ENCODE measurements around the gene PKHD1. TPM values are rescaled to one million over a fixed set of nuclear protein-coding genes. Genes with fewer than 3 reads are reported as not detected.
"Not testable (repeated sequence)": the region's sequence is repeated elsewhere in the genome, so short reads cannot be mapped to it uniquely, and the experiment has no call there.

PKHD1 gene
- total RNA-seq, 1 donor from 2014 or later = 67.1 TPM

GRCh38 chr6:51989789-51990188, 97.6 kb downstream of the PKHD1 start:
- no peak for DNase-seq (ENCODE audit: low read depth)

- DNase-seq (ENCODE audit: low read depth) = no peak
Measured at GRCh38 chr6:51986864-51987263, 100.5 kb downstream of the PKHD1 start.

- DNase-seq (ENCODE audit: low read depth) = no peak
Measured at GRCh38 chr6:51983564-51983963, 103.8 kb downstream of the PKHD1 start.

- not testable (repeated sequence) for DNase-seq (ENCODE audit: low read depth)
Measured at GRCh38 chr6:51982695-51983094, 104.7 kb downstream of the PKHD1 start.

- no peak for DNase-seq (ENCODE audit: low read depth)
Measured at GRCh38 chr6:51976374-51976773, 111.0 kb downstream of the PKHD1 start.

- DNase-seq (ENCODE audit: low read depth) = peak; percentile 6
Measured at GRCh38 chr6:51972659-51973058, 114.8 kb downstream of the PKHD1 start.

- DNase-seq (ENCODE audit: low read depth) = no peak
Measured at GRCh38 chr6:51968265-51968664, 119.1 kb downstream of the PKHD1 start.

- no peak for DNase-seq (ENCODE audit: low read depth)
Measured at GRCh38 chr6:51965222-51965801, 122.1 kb downstream of the PKHD1 start.

GRCh38 chr6:51963980-51964379, 123.4 kb downstream of the PKHD1 start:
- peak; percentile 11 for DNase-seq (ENCODE audit: low read depth)

GRCh38 chr6:51962354-51962753, 125.1 kb downstream of the PKHD1 start:
- no peak for DNase-seq (ENCODE audit: low read depth)

GRCh38 chr6:51960419-51960818, 127.0 kb downstream of the PKHD1 start:
- DNase-seq (ENCODE audit: low read depth) = no peak

GRCh38 chr6:51959744-51960383, 127.5 kb downstream of the PKHD1 start:
- DNase-seq (ENCODE audit: low read depth) = peak; percentile 71

GRCh38 chr6:51954681-51955080, 132.7 kb downstream of the PKHD1 start:
- DNase-seq (ENCODE audit: low read depth) = peak; percentile 22

- DNase-seq (ENCODE audit: low read depth) = no peak
Measured at GRCh38 chr6:51953246-51953645, 134.2 kb downstream of the PKHD1 start.

GRCh38 chr6:51951924-51952323, 135.5 kb downstream of the PKHD1 start:
- DNase-seq (ENCODE audit: low read depth) = no peak

- DNase-seq (ENCODE audit: low read depth) = peak; percentile 15
Measured at GRCh38 chr6:51949526-51949925, 137.9 kb downstream of the PKHD1 start.

- DNase-seq (ENCODE audit: low read depth) = not testable (repeated sequence)
Measured at GRCh38 chr6:51939695-51940094, 147.7 kb downstream of the PKHD1 start.

- DNase-seq (ENCODE audit: low read depth) = peak; percentile 69
Measured at GRCh38 chr6:51936531-51937290, 150.7 kb downstream of the PKHD1 start.

GRCh38 chr6:51934098-51934497, 153.3 kb downstream of the PKHD1 start:
- no peak for DNase-seq (ENCODE audit: low read depth)

- DNase-seq (ENCODE audit: low read depth) = no peak
Measured at GRCh38 chr6:51932956-51933355, 154.5 kb downstream of the PKHD1 start.

- no peak for DNase-seq (ENCODE audit: low read depth)
Measured at GRCh38 chr6:51930602-51931001, 156.8 kb downstream of the PKHD1 start.

GRCh38 chr6:51929934-51930574, 157.4 kb downstream of the PKHD1 start:
- no peak for DNase-seq (ENCODE audit: low read depth)

GRCh38 chr6:51928320-51928719, 159.1 kb downstream of the PKHD1 start:
- DNase-seq (ENCODE audit: low read depth) = no peak
